ENCODE measurements around the gene RAB5IF.

DNA sequence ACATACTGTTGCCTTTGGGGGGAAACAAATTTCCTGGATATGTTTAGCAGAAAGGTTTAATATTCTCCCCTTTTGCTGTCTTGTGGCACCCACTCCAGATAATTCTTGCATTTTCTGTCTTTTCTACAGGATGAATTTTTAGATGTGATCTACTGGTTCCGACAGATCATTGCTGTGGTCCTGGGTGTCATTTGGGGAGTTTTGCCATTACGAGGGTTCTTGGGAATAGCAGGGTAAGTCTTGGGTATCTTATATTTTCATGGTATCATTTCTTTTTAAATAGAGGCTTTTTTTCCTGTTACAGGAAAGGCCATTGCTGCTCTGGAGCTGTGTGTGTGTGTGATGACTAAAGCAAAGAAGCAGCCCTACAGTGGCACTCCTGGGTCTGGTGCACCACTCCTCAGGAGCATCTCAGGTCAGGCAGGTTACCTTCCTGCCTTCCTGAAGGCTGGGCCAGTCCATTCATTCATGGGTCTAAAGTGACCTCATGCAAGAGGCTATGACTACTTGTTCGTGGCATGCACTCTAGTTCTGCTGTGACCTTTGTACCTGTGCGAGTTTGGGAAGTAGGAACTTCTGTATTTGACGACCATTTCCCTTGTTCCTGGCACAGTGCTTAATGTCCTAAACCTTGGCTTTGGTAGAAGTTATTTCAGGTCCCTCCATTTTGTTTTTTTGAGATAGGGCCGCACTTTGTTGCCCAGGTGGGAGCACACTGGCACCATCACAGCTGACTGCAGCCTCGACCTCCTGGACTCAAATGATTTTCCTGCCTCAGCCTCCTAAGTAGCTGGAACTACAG, 2.2 kb downstream of the RAB5IF start:
- TF ChIP-seq, protein P1, sequence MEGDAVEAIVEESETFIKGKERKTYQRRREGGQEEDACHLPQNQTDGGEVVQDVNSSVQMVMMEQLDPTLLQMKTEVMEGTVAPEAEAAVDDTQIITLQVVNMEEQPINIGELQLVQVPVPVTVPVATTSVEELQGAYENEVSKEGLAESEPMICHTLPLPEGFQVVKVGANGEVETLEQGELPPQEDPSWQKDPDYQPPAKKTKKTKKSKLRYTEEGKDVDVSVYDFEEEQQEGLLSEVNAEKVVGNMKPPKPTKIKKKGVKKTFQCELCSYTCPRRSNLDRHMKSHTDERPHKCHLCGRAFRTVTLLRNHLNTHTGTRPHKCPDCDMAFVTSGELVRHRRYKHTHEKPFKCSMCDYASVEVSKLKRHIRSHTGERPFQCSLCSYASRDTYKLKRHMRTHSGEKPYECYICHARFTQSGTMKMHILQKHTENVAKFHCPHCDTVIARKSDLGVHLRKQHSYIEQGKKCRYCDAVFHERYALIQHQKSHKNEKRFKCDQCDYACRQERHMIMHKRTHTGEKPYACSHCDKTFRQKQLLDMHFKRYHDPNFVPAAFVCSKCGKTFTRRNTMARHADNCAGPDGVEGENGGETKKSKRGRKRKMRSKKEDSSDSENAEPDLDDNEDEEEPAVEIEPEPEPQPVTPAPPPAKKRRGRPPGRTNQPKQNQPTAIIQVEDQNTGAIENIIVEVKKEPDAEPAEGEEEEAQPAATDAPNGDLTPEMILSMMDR (IDR thresholded peaks at IDR 0.05), result no peak
- no peak for TF ChIP-seq POLR2A (IDR thresholded peaks at IDR 0.05)

All from testis (tissue), 2 donors.